ENCODE results near the gene CSF3. TPM values are rescaled to one million over a fixed set of nuclear protein-coding genes. Genes with fewer than 3 reads are reported as not detected.

CSF3 gene
- total RNA-seq, 4 donors from 2014 or later, result 0.32 to 19.4 (median 0.58) TPM

DNA sequence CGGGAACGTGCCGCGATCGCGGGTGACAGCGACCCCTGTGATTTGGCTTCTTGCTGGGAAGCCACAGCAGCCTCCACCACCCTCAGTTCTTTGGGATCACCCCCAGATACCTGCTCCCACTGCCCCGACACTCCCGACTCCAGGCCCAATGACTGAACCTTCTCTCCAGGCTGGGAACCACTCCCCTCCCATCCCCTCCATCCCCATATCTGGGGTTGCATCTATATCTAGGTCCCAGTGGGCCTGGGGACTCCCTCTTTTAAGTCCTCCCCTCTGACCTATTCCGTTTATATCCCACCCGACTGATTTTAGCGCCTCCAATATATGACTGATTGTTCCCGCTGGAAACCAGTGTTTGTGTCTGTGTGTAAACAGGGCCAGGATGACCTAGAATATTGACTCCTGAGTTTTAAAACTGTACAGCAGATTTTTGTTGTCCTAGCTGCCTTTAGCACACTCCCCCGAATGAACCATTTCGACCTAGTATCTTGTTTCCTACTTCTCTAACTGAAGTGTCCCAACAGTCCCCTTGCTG is 34.0 kb upstream of the CSF3 start:
- 3% methylated on average over 8 of the region's 15 CpGs for whole genome bisulfite sequencing
- peak overlapping the region; percentile 96 to 99 (median 96) for H3K27ac ChIP-seq (replicated peaks in 1 of 4)
- H3K27me3 ChIP-seq, result peaks cover 0 to 11% (median 0%) of the 10 kb centered on the region in 4 donors
- peak overlapping the region; percentile 75 to 100 (median 96) for H3K4me3 ChIP-seq
- intact Hi-C loops (cut with DNase I), result loop anchor here (2.0 kb wide), 1 partner anchor 54 kb away; the partner anchor contains the start of genes LRRC3C and ORMDL3
- DNase-seq (ENCODE audit: extremely low spot score), result no peak
- TF ChIP-seq POLR2AphosphoS5 (IDR thresholded peaks at IDR 0.05) (no peak), EP300 (IDR thresholded peaks at IDR 0.05) (no peak), POLR2A (IDR thresholded peaks at IDR 0.05; ENCODE audit: low read depth) (no peak)
- H3K36me3 ChIP-seq, result peaks cover 22 to 24% (median 22%) of the 10 kb centered on the region in 4 donors
- no peaks in the 10 kb centered on the region for H3K9me3 ChIP-seq
- peaks cover 24 to 38% (median 32%) of the 10 kb centered on the region in 4 donors for H3K4me1 ChIP-seq

DNA sequence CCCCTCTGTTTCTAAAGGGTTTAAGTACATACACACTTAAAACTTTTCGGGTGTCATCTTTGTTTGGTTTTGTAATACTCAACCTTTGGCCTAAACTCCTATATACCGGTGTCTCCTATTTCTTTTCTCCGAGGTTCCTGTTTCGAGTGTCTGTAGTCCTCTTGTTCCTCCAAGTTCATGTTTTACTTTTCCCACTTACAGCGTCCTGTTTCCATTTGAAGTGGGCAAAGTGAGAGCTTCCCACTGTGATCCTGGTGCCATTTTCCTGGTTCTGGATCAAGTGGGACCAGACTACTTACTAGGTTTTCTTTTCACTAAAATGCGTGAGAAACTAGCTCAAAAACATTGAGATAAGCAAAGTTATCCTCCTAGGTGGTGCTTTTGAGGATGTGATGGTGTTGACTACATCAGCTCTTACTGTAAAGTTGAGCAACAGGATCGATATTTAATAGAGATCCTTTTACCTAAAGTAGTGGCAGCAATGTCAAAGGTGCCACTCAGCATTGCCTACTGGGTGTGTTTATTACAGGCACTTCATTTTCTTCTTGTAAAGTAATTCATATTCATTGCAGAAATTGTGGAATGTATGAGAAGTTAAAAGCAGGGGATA is 33.4 kb upstream of the CSF3 start:
- H3K4me3 ChIP-seq, result peak overlapping the region; percentile 75 to 100 (median 96)
- intact Hi-C loops (cut with DNase I), result loop anchor here (2.0 kb wide), 1 partner anchor 55 kb away; the partner anchor contains the start of genes LRRC3C and ORMDL3
- DNase-seq (ENCODE audit: extremely low spot score), result no peak
- peaks cover 24 to 38% (median 32%) of the 10 kb centered on the region in 4 donors for H3K4me1 ChIP-seq
- TF ChIP-seq, protein P1, sequence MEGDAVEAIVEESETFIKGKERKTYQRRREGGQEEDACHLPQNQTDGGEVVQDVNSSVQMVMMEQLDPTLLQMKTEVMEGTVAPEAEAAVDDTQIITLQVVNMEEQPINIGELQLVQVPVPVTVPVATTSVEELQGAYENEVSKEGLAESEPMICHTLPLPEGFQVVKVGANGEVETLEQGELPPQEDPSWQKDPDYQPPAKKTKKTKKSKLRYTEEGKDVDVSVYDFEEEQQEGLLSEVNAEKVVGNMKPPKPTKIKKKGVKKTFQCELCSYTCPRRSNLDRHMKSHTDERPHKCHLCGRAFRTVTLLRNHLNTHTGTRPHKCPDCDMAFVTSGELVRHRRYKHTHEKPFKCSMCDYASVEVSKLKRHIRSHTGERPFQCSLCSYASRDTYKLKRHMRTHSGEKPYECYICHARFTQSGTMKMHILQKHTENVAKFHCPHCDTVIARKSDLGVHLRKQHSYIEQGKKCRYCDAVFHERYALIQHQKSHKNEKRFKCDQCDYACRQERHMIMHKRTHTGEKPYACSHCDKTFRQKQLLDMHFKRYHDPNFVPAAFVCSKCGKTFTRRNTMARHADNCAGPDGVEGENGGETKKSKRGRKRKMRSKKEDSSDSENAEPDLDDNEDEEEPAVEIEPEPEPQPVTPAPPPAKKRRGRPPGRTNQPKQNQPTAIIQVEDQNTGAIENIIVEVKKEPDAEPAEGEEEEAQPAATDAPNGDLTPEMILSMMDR (IDR thresholded peaks at IDR 0.05), result no peak
- TF ChIP-seq POLR2A (IDR thresholded peaks at IDR 0.05; ENCODE audit: low read depth) (no peak), EP300 (IDR thresholded peaks at IDR 0.05) (no peak), POLR2AphosphoS5 (IDR thresholded peaks at IDR 0.05) (no peak)
- 29% methylated on average over 7 of the region's 7 CpGs for WGBS
- peaks cover 28 to 30% (median 28%) of the 10 kb centered on the region in 4 donors for H3K36me3 ChIP-seq
- no peaks in the 10 kb centered on the region for H3K9me3 ChIP-seq
- H3K27ac ChIP-seq (replicated peaks in 1 of 4), result peak overlapping the region in 3 of 4 donors; percentile 96 to 99 (median 96)
- peaks cover 0 to 5% (median 0%) of the 10 kb centered on the region in 4 donors for H3K27me3 ChIP-seq

DNA sequence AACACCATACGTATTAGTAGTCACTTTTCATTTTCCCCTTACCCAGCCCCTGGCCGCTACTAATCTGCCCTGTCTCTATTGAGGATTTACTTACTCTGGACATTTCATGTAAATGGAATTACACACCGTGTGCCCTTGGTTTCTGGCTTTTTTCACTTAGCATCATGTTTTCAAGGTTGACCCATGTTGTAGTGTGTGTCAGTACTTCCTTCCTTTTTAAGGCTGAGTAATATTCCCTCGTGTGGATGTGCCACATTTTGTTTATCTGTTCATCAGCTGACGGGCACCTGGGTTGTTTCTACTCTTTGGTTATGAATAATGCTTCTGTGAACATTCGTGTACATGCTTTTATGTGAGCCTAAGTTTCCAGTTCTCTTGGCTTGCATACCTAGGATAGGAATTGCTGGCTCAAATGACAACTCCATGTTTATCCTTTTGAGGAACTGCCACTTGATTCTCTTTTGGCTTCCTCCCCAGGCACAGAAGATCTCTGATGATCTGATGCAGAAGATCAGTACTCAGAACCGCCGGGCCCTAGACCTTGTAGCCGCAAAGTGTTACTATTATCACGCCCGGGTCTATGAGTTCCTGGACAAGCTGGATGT is 26.9 kb upstream of the CSF3 start:
- Histone ChIP-seq H3K4me3 (no peak overlapping the region), H3K9me3 (no peaks in the 10 kb centered on the region), H3K36me3 (peaks cover 91 to 95% (median 92%) of the 10 kb centered on the region in 4 donors), H3K4me1 (peaks cover under 1 to 8% (median 3%) of the 10 kb centered on the region in 4 donors), H3K27me3 (no peaks in the 10 kb centered on the region), H3K27ac (replicated peaks in 1 of 4) (no peak overlapping the region)
- intact Hi-C loops (cut with DNase I), result no loop called here
- no peak for DNase-seq (ENCODE audit: extremely low spot score)
- no peak for TF ChIP-seq POLR2AphosphoS5 (IDR thresholded peaks at IDR 0.05)
- TF ChIP-seq, protein P1 (IDR thresholded peaks at IDR 0.05), result no peak
- TF ChIP-seq POLR2A (IDR thresholded peaks at IDR 0.05; ENCODE audit: low read depth), result no peak
- TF ChIP-seq EP300 (IDR thresholded peaks at IDR 0.05), result no peak
- 82% methylated on average over 11 of the region's 11 CpGs for WGBS

DNA sequence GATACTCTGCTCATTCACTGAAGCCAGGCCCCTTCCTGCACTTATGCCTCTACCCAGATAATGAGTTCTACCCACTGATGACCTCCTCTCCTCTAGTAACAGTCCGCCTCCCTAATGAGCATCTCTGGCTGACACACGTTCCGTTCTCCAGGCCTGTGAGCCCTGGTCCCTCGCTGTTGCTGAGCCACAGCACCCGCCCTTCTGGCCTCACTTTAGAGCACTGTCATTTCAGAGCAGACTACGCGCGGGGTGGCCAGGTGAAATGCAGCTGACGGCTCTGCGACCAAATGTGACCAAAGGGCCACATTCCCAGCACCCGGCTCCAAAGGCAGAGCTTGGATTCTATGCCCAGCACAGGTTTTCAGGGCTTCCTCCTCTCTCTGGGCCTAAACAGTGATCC is 20.8 kb upstream of the CSF3 start:
- Histone ChIP-seq H3K27me3 (no peaks in the 10 kb centered on the region), H3K27ac (replicated peaks in 1 of 4) (no peak overlapping the region), H3K4me1 (peaks cover 0 to 16% (median 4%) of the 10 kb centered on the region in 4 donors), H3K9me3 (no peaks in the 10 kb centered on the region), H3K36me3 (peaks cover 77 to 97% (median 92%) of the 10 kb centered on the region in 4 donors), H3K4me3 (no peak overlapping the region)
- DNase-seq (ENCODE audit: extremely low spot score), result no peak
- 95% methylated on average over 9 of the region's 11 CpGs for WGBS
- intact Hi-C loops (cut with DNase I), result no loop called here
- TF ChIP-seq POLR2AphosphoS5 (IDR thresholded peaks at IDR 0.05) (no peak), POLR2A (IDR thresholded peaks at IDR 0.05; ENCODE audit: low read depth) (no peak), EP300 (IDR thresholded peaks at IDR 0.05) (no peak)
- TF ChIP-seq, protein P1 (IDR thresholded peaks at IDR 0.05), result no peak

DNA sequence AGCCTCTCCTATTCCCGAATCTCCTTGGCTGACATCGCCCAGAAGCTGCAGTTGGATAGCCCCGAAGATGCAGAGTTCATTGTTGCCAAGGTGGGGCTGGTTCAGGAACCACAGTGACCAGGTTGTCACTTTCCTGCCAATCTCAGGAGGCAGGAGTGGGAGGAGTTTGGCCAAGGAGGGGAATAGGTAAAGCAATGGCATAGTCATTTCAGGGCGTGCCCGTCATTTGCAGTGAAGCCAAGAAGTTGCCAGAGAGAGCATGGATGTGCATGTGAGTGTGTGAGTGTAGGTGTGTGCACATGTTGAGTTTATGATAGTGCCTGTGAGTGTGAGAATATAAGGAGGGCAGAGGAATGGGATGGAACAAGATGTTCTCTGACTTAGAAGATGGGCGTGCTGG is 19.8 kb upstream of the CSF3 start:
- no peak for DNase-seq (ENCODE audit: extremely low spot score)
- H3K4me1 ChIP-seq, result peaks cover 0 to 16% (median 4%) of the 10 kb centered on the region in 4 donors
- H3K27me3 ChIP-seq, result no peaks in the 10 kb centered on the region
- no peak overlapping the region for H3K4me3 ChIP-seq
- no peak overlapping the region for H3K27ac ChIP-seq (replicated peaks in 1 of 4)
- peaks cover 67 to 87% (median 82%) of the 10 kb centered on the region in 4 donors for H3K36me3 ChIP-seq
- intact Hi-C loops (cut with DNase I), result no loop called here
- TF ChIP-seq, protein P1 (IDR thresholded peaks at IDR 0.05), result no peak
- TF ChIP-seq POLR2A (IDR thresholded peaks at IDR 0.05; ENCODE audit: low read depth), result no peak
- no peaks in the 10 kb centered on the region for H3K9me3 ChIP-seq
- WGBS, result 94% methylated on average over 6 of the region's 6 CpGs
